ENCODE data around the gene PHKG2.

DNA sequence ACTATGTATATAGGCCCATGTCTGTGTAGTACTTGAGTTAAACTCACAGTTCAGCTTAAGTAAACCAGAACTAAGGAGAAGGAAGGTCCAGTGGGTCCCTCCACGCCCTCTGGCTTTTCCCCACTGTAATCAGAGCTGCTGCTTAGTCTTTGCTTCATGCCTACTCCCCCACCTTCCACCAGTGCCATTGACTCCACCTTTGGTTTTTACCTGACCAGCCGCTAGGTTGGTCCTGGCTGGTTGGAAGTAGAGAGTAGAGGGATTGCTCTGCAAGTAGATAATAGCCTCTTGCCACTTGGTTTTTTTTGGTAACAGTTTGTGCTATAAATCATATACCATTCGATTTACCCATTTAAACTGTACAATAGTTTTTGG, 22.8 kb upstream of the PHKG2 start:
- TF ChIP-seq, protein P1, sequence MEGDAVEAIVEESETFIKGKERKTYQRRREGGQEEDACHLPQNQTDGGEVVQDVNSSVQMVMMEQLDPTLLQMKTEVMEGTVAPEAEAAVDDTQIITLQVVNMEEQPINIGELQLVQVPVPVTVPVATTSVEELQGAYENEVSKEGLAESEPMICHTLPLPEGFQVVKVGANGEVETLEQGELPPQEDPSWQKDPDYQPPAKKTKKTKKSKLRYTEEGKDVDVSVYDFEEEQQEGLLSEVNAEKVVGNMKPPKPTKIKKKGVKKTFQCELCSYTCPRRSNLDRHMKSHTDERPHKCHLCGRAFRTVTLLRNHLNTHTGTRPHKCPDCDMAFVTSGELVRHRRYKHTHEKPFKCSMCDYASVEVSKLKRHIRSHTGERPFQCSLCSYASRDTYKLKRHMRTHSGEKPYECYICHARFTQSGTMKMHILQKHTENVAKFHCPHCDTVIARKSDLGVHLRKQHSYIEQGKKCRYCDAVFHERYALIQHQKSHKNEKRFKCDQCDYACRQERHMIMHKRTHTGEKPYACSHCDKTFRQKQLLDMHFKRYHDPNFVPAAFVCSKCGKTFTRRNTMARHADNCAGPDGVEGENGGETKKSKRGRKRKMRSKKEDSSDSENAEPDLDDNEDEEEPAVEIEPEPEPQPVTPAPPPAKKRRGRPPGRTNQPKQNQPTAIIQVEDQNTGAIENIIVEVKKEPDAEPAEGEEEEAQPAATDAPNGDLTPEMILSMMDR (IDR thresholded peaks at IDR 0.05), result no peak
- no peak for TF ChIP-seq ZFX (IDR thresholded peaks at IDR 0.05; ENCODE audit: borderline replicate concordance)

Data from 22Rv1 (cell line).